ENCODE data around the gene HEPACAM2.

Gene HEPACAM2

GRCh38 chr7:93226310-93226709, at the start of gene HEPACAM2:
Gene HEPACAM2 (minus strand): TSS chr7:93226469.
- ATAC-seq, result no peak
- DNase-seq, result no peak

GRCh38 chr7:93265220-93265619, 39.0 kb upstream of the HEPACAM2 start:
- no peak for ATAC-seq
- no peak for DNase-seq

- no peak for ATAC-seq
- DNase-seq, result no peak
These were observed 36.3 kb upstream of the HEPACAM2 start for GRCh38 chr7:93262535-93262934.

GRCh38 chr7:93258661-93259060, 32.4 kb upstream of the HEPACAM2 start:
- DNase-seq (no peak), ATAC-seq (no peak)

GRCh38 chr7:93249491-93250148, 23.4 kb upstream of the HEPACAM2 start:
- ATAC-seq, result no peak
- DNase-seq, result no peak

GRCh38 chr7:93245525-93246432, 19.5 kb upstream of the HEPACAM2 start:
- no peak for ATAC-seq
- no peak for DNase-seq

- ATAC-seq (no peak), DNase-seq (no peak)
These were observed 15.8 kb upstream of the HEPACAM2 start for GRCh38 chr7:93242106-93242505.

GRCh38 chr7:93239824-93240223, 13.6 kb upstream of the HEPACAM2 start:
- no peak for ATAC-seq
- no peak for DNase-seq

GRCh38 chr7:93238748-93239147, 12.5 kb upstream of the HEPACAM2 start:
- ATAC-seq (no peak), DNase-seq (no peak)

- no peak for ATAC-seq
- no peak for DNase-seq
These were observed 11.9 kb upstream of the HEPACAM2 start for GRCh38 chr7:93238131-93238530.

GRCh38 chr7:93235541-93235940, 9.3 kb upstream of the HEPACAM2 start:
- ATAC-seq (no peak), DNase-seq (no peak)

GRCh38 chr7:93232673-93233018, 6.4 kb upstream of the HEPACAM2 start:
- DNase-seq (no peak), ATAC-seq (no peak)

GRCh38 chr7:93231799-93232672, 5.8 kb upstream of the HEPACAM2 start, which contains the start of gene VPS50:
Gene VPS50 (plus strand): TSS chr7:93232366. CDS start chr7:93232468, 102 bp downstream.
- ATAC-seq, result peak; percentile 100
- DNase-seq, result peak; percentile 86

GRCh38 chr7:93231259-93231658, 5.0 kb upstream of the HEPACAM2 start:
- ATAC-seq, result no peak
- no peak for DNase-seq

- ATAC-seq, result no peak
- DNase-seq, result no peak
These were observed 2.0 kb upstream of the HEPACAM2 start for GRCh38 chr7:93228302-93228701.

- ATAC-seq, result no peak
- DNase-seq, result no peak
These were observed 6.4 kb downstream of the HEPACAM2 start for GRCh38 chr7:93219868-93220267.

- no peak for ATAC-seq
These were observed 7.1 kb downstream of the HEPACAM2 start for GRCh38 chr7:93218997-93219827.

GRCh38 chr7:93212881-93213280, 13.4 kb downstream of the HEPACAM2 start:
- ATAC-seq, result no peak
- DNase-seq, result no peak

More at GRCh38 chr7:93218997-93219827, 7.1 kb downstream of the HEPACAM2 start:
- no peak for DNase-seq

- DNase-seq (no peak), ATAC-seq (no peak)
These were observed 14.9 kb downstream of the HEPACAM2 start for GRCh38 chr7:93211228-93211818.

GRCh38 chr7:93205046-93205445, 21.2 kb downstream of the HEPACAM2 start:
- ATAC-seq (no peak), DNase-seq (no peak)

GRCh38 chr7:93203496-93203895, 22.8 kb downstream of the HEPACAM2 start:
- DNase-seq (no peak), ATAC-seq (no peak)
